GM10248 (cell line): ENCODE measurements around the gene PRSS22.
A peak's percentile ranks its signal among the peaks of the same experiment; 100 is the strongest.

ENCODE experiments used
- CTCF ChIA-PET: fragments of 300-600 bp; sonication (Branson Sonifier 250); formaldehyde crosslinking; extraction: SDS; loops from one replicate; lab custom pipeline; 2021; ENCODE audit warnings: antibody characterized with exemption; lab: Yijun Ruan, JAX
- POLR2A ChIA-PET: fragments of 350-650 bp; sonication (Branson Sonifier 250); formaldehyde crosslinking; extraction: SDS; loops from one replicate; lab custom pipeline; 2020; ENCODE audit warnings: antibody characterized with exemption; lab: Yijun Ruan, JAX
- DNase-seq: peaks from one replicate; pipeline ENCODE4 v3.0.0; 2012; ENCODE audit errors: extremely low spot score
- CTCF ChIP-seq: IDR thresholded peaks from 2 replicates; pipeline ENCODE4 v1.5.1; 2012; ENCODE audit warnings: mild to moderate bottlenecking, low read depth; ENCODE audit errors: extremely low read depth, missing control alignments, control extremely low read depth

PRSS22 gene

GRCh38 chr16:2817340-2818271 is 40.4 kb downstream of the PRSS22 start:
- POLR2A ChIA-PET = no interaction called here
- CTCF ChIA-PET = no interaction called here
- no peak for DNase-seq
- TF ChIP-seq CTCF = no peak

GRCh38 chr16:2816751-2817339 is 41.1 kb downstream of the PRSS22 start, which contains the start of gene PRSS21:
Gene PRSS21 (plus strand): TSS chr16:2817237. CDS start chr16:2817269, 32 bp downstream.
- CTCF ChIA-PET = no interaction called here
- POLR2A ChIA-PET = no interaction called here
- TF ChIP-seq CTCF = peak; percentile 28
- DNase-seq = no peak

GRCh38 chr16:2815299-2815771 is 42.6 kb downstream of the PRSS22 start:
- DNase-seq = no peak
- no peak for TF ChIP-seq CTCF
- ChIA-PET POLR2A (no interaction called here), CTCF (interaction anchor here (1.2 kb wide), 1 partner anchor 112 kb away, joined by 3 read pairs; no protein-coding TSS in a partner anchor)

GRCh38 chr16:2814551-2815298 is 43.2 kb downstream of the PRSS22 start:
- ChIA-PET CTCF (interaction anchor here (1.7 kb wide), 1 partner anchor 54 kb away, joined by 5 read pairs; no protein-coding TSS in a partner anchor), POLR2A (no interaction called here)

GRCh38 chr16:2813771-2814221 is 44.2 kb downstream of the PRSS22 start:
- no peak for DNase-seq
- no peak for TF ChIP-seq CTCF
- ChIA-PET POLR2A (no interaction called here), CTCF (interaction anchor here (1.7 kb wide), 1 partner anchor 55 kb away, joined by 5 read pairs; no protein-coding TSS in a partner anchor)

More at GRCh38 chr16:2814551-2815298, 43.2 kb downstream of the PRSS22 start:
- TF ChIP-seq CTCF = no peak
- no peak for DNase-seq
